ENCODE results near the gene ARPC3.
"Not testable (repeated sequence)": the region's sequence is repeated elsewhere in the genome, so short reads cannot be mapped to it uniquely, and the experiment has no call there.

ARPC3 gene

GRCh38 chr12:110449799-110450497 lies at the start of gene ARPC3:
Gene ARPC3 (minus strand): TSS chr12:110450337. CDS start chr12:110450260, 77 bp downstream.
- peak; percentile 96 for DNase-seq

DNA sequence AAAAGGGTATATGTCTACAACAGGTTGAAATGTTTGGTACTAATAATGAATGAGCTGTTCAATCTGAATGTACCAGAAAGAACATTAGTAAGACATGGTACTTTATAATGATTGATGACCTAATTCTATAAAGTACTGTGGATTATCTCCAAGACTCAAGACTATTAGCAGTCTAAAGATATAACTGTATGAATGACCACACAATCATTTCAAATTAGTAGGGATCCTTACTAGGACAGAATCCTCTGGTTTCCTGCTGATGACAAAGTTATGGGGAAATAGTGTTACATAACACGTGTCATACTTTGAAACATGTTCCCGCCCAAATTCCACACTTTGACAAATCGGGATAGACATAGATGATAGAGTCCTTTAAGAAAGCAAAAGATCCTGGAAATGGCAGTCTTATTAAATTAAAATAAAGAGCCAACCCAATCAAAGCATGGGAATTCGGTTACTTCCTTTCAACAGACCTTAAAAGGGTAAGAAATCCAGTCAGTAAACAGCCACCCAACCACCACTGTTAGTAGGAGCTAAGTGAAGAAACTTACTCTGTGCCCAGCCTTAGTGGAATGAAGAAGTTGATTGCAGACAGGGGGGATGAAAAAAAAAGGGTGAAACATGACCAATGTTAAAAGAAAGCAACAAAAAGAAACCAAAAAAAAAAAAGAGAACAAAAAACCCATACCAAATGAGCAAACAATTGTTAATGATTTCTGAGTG lies 49.0 kb upstream of the ARPC3 start:
- DNase-seq: no peak

DNA sequence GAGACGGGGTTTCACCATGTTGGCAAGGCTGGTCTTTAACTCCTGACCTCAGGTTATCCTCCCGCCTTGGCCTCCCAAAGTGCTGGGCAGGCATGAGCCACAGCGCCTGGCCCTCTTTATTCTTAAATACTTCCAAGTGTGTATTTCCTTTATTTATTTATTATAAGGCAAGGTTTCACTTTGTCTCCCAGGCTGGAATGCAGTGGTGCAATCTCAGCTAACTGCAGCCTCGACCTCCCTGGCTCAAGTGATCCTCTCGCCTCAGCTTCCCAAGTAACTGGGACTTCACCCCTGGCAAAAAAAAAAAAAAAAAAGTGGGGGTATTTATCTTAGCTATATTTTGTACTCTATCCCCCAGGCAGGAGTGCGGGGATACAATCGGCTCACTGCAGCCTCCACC lies 25.3 kb upstream of the ARPC3 start:
- no peak for DNase-seq

- peak; percentile 93 for DNase-seq
Measured at GRCh38 chr12:110468214-110469048, 18.3 kb upstream of the ARPC3 start, which contains the start of the genes FAM216A and GPN3. Gene FAM216A (plus strand): TSS chr12:110468845. CDS start chr12:110468876, 31 bp downstream. Gene GPN3 (minus strand): TSS chr12:110468257. CDS start chr12:110468203, 54 bp downstream.

DNA sequence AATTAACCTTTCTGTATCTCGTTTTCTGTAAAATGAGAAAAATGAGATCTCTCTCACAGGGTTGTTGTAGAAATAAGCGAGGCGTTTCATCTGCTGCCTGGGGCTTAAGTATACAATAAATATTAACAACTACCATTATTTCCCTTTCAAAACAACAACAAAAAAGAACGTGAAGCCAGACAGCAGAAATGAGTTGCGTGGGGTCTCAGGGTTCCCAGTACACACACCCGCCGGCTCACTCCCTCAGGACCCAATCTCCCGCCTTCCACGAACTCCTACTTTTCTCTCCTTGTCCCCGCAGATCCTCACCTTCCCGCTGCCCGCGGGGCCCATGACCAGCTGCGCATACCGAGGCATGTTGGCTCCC lies 17.7 kb upstream of the ARPC3 start:
- DNase-seq: no peak

GRCh38 chr12:110466791-110467190 lies 16.7 kb upstream of the ARPC3 start:
- DNase-seq: no peak

- not testable (repeated sequence) for DNase-seq
Measured at GRCh38 chr12:110465765-110466164, 15.6 kb upstream of the ARPC3 start.

DNA sequence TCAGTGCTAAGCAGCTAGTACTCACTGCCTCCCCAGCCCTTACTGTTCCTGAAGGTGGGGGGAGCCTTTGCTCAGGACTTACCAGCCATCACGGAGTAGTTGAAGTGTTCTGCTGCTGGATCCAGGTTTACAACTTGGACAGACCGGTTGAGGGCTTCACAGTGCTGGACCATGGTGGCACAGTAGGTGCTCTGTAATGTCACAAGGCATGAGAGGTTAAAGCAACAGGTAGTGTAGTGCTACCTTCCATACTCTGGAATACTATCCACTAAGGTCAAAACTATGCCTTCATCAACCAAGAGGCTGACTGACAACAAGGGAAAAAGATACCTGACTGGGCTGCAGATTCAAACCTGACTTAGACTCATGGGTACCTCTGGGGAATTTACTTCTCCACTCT lies 14.9 kb upstream of the ARPC3 start:
- no peak for DNase-seq

GRCh38 chr12:110461189-110461588 lies 11.1 kb upstream of the ARPC3 start:
- not testable (repeated sequence) for DNase-seq

DNA sequence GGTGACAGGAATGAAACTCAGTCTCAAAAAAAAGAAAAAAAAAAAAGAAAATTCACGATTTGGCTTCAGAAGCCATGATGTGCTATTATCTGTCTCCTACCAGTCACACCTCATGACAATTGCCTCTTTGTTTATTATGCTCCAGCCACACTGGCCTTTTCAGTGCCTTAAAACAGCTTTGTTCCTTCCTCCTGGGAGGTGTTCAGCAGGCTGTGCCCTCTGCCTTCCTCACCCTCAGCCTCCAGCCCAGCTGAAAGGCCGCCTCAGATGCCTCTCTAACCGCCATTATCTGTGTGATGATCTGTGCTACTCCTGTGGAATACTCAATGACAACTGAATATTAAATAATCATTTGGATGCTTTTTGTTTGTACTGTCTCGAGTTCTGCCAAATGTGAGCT lies 8.6 kb upstream of the ARPC3 start:
- no peak for DNase-seq

DNA sequence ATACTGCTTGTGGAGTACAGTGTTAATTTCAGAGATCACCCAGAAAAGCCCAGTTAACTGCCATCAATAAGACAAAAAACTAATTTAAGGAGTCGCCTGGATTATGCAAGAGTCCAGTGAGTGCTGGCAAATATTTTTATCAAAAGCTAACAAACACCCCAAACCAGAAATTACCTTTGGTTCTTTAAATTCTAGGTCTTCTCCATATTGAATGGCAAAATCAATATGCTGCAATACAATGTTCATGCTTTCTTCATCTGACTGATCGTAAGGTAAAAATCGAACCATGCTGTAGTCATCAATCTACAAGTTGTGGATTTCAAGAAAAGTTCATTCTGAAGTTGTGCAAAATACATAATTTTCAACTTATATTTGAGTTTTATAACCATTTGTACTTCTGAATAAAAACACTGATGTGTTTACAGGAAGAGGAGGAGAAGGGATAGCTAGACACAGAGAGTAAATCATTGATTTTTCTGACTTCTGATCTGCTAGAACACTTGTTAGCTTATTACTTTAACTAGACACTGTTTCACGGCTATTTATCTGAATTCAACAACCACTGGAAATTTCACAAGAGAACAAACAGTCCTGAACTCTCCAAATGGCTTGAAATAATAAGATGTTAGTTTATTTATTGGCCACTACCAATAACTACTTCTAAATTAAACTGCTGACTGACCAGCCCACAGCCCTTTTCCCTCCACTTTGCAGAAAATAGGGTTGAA lies 3.6 kb upstream of the ARPC3 start:
- DNase-seq: no peak

DNA sequence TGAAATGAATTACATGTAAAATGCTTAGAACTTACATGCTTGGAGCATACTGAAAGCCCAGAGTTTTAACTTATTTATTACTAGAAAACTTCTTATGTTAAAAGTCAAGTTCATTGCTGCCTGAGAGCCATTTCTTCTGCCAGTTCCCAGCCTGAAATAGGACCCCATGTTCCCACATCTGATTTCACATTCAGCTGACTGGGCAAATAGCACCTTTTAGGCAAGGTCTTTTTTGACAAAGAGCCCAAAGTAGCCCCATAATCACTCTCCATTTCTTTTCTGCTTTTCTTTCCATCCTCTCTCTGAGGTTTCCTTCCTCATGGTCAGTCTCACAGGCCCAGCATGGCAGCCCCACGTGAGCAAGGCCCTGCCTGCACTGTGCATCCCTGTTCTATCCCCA lies 1.1 kb upstream of the ARPC3 start:
- DNase-seq: no peak

- DNase-seq: no peak
Measured at GRCh38 chr12:110444455-110444854, 5.7 kb downstream of the ARPC3 start.

GRCh38 chr12:110436231-110436630 lies 13.9 kb downstream of the ARPC3 start:
- no peak for DNase-seq

GRCh38 chr12:110431957-110432587 lies 18.1 kb downstream of the ARPC3 start:
- DNase-seq: no peak

DNA sequence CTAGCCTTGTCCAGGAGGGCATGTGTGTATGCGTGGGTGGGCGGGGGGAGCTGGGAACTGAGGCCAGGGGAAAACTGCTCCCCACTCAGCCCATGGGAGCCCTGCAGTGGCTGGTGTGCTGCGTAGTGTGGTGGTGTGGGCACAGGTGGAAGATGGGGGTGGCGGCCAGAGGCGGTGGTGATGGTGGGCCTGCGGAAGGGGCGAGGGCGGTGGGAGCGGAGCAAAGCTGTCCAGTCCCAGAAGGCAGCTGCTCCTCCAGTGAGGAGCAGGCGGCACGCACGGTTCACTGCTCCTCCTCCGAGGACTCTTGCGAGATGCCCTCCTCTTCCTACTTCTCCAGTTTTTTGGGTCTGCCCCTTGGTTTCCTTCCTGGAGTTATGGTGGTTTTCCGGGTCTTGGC lies 20.5 kb downstream of the ARPC3 start:
- not testable (repeated sequence) for DNase-seq

DNA sequence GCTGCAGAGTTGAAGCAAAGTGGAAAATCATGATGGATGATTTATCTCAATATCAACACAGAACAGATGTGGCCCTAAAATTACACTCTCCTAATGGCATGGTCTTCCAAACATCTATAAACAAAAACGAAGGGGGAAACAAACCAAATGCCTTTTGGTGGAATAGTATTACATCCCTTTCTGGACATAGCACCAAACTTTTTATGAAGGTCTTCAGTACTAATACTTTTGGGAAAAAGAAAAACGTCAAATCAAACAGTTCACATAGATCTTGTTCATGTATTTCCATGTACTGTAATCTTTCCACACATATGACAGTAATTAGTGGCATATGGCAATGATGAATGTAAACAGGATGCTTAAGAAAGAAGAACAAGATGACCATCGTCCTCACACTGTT lies 23.7 kb downstream of the ARPC3 start:
- no peak for DNase-seq

DNA sequence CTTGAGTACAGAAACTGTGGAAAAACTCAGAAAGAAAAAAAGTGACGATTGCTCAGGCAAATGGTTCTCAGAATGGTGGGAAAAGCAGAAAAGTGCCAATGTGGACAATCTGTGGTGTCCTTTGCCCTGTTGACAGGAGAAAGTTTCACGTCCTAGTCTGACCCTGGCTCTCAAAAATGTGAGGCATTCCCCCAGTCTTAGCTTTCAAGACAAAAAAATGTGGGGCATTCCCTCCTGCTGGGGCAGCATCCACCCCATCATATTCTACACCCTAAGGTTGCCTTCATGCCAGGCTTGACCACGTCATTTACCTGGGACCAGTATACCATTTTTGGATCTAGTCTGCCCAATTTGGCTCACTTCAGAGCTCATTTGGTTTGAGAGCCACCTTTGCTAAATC lies 25.9 kb downstream of the ARPC3 start:
- DNase-seq: no peak

DNA sequence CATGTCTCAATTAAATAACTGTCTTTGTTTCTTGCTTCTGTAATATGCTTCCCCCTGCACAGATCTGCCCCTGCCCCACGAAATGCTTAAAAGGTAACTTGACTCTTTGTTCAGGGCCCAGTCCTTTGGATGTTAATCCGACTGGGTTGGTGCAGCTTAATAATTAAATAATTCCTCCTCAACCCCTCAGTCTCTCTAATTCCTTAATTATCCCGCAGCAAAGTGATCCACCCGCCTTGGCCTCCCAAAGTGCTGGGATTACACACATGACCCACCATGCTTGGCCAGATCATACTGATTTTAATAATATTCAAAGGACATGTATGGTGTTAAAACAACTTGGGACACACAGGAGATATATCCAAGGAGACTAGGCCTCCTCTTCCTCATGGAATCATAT lies 28.4 kb downstream of the ARPC3 start:
- no peak for DNase-seq

DNA sequence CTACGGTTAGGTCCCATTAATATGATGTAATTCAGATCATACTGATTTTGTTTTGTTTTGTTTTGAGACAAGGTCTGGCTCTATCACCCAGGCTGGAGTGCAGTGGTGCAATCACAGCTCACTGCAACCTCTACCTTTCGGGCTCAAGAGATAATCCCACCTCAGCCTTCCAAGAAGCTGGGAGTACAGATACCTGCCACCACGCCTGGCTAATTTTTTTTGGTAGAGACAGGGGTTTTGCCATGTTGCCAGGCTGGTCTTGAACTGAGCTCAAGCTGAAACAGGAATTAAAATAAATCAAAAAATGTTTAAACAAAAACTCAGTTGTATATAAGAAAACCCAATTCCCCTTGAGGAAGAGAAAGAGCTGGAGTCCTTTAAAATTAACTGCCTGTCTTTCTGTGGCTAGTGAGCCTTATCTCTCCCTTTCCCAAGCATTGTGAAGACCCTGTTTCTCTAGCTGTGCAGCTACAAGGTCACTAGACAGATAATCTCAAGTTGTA lies 28.9 kb downstream of the ARPC3 start:
- DNase-seq: no peak

GRCh38 chr12:110420644-110421043 lies 29.5 kb downstream of the ARPC3 start:
- not testable (repeated sequence) for DNase-seq

GRCh38 chr12:110417113-110417512 lies 33.0 kb downstream of the ARPC3 start:
- DNase-seq: not testable (repeated sequence)

Data from activated naive CD4-positive, alpha-beta T cell treated with anti-CD3 and anti-CD28 coated beads, Interleukin-2, amount 50 U/mL, for 16 hours (primary cell).